Mammary epithelial cell (primary cell): ENCODE measurements around the gene WBP2NL.

ENCODE experiments used
- CTCF ChIP-seq, 2 donors: IDR thresholded peaks in 1 of 2; conservative IDR thresholded peaks in 1 of 2; 2 replicates each; pipeline ENCODE4 v1.5.1; 2011 to 2012; ENCODE audit warnings: inconsistent platforms in 2 of 2, low read length in 2 of 2, mild to moderate bottlenecking in 2 of 2, control low read depth in 1 of 2, low read depth in 1 of 2; ENCODE audit not compliant: insufficient read depth in 1 of 2; ENCODE audit errors: extremely low read depth in 1 of 2
- EZH2 ChIP-seq: IDR thresholded peaks from 2 replicates; pipeline ENCODE4 v1.6.1; 2012; ENCODE audit warnings: low read length, inconsistent platforms, borderline replicate concordance

- no peak for TF ChIP-seq CTCF (conservative IDR thresholded peaks at IDR 0.05 in 1 of 2, IDR thresholded peaks at IDR 0.05 in 1 of 2; ENCODE audit: extremely low read depth in 1 of 2, insufficient read depth in 1 of 2, low read depth in 1 of 2, low read length in 2 of 2)
- no peak for TF ChIP-seq EZH2
Observed at GRCh38 chr22:42074846-42075676, 76.5 kb downstream of the WBP2NL start.
